ENCODE data around the gene TRIM24.
"Not testable (repeated sequence)": the region's sequence is repeated elsewhere in the genome, so short reads cannot be mapped to it uniquely, and the experiment has no call there.

TRIM24 gene

GRCh38 chr7:138477581-138477980 is 17.5 kb downstream of the TRIM24 start:
- Mint-ChIP-seq H3K27ac (peak overlapping the region; percentile 45), H3K27me3 (ENCODE audit: low read depth, poor library complexity) (no peaks in the 10 kb centered on the region), H3K4me3 (no peak overlapping the region), H3K36me3 (ENCODE audit: low read depth) (peaks cover 44% of the 10 kb centered on the region), H3K9me3 (peaks cover 23% of the 10 kb centered on the region), H3K4me1 (no peaks in the 10 kb centered on the region)
- no peak for DNase-seq
- no peak for TF ChIP-seq CTCF (IDR thresholded peaks at IDR 0.05)

- H3K27me3 Mint-ChIP-seq (ENCODE audit: low read depth, poor library complexity): no peaks in the 10 kb centered on the region
- no peak overlapping the region for H3K4me3 Mint-ChIP-seq
- DNase-seq: no peak
- H3K9me3 Mint-ChIP-seq: peaks cover 29% of the 10 kb centered on the region
- peaks cover 48% of the 10 kb centered on the region for H3K36me3 Mint-ChIP-seq (ENCODE audit: low read depth)
- peak overlapping the region; percentile 64 for H3K27ac Mint-ChIP-seq
- TF ChIP-seq CTCF (IDR thresholded peaks at IDR 0.05): no peak
- H3K4me1 Mint-ChIP-seq: no peaks in the 10 kb centered on the region
Measured at GRCh38 chr7:138478499-138478908, 18.4 kb downstream of the TRIM24 start.

GRCh38 chr7:138480527-138480926 is 20.5 kb downstream of the TRIM24 start:
- H3K36me3 Mint-ChIP-seq (ENCODE audit: low read depth): peaks cover 52% of the 10 kb centered on the region
- no peak overlapping the region for H3K27ac Mint-ChIP-seq
- TF ChIP-seq CTCF (IDR thresholded peaks at IDR 0.05): no peak

GRCh38 chr7:138481447-138482380 is 21.7 kb downstream of the TRIM24 start:
- Mint-ChIP-seq H3K27me3 (ENCODE audit: low read depth, poor library complexity) (no peaks in the 10 kb centered on the region), H3K4me3 (no peak overlapping the region), H3K4me1 (no peaks in the 10 kb centered on the region)

More at GRCh38 chr7:138480527-138480926, 20.5 kb downstream of the TRIM24 start:
- Mint-ChIP-seq H3K4me1 (no peaks in the 10 kb centered on the region), H3K4me3 (no peak overlapping the region), H3K27me3 (ENCODE audit: low read depth, poor library complexity) (no peaks in the 10 kb centered on the region), H3K9me3 (peaks cover 40% of the 10 kb centered on the region)
- no peak for DNase-seq

GRCh38 chr7:138483531-138483930 is 23.5 kb downstream of the TRIM24 start:
- Mint-ChIP-seq H3K27ac (peak overlapping the region; percentile 41), H3K4me3 (no peak overlapping the region), H3K9me3 (peaks cover 69% of the 10 kb centered on the region), H3K36me3 (ENCODE audit: low read depth) (peaks cover 80% of the 10 kb centered on the region), H3K4me1 (no peaks in the 10 kb centered on the region), H3K27me3 (ENCODE audit: low read depth, poor library complexity) (no peaks in the 10 kb centered on the region)
- TF ChIP-seq CTCF (IDR thresholded peaks at IDR 0.05): no peak
- DNase-seq: no peak

More at GRCh38 chr7:138481447-138482380, 21.7 kb downstream of the TRIM24 start:
- DNase-seq: no peak
- Mint-ChIP-seq H3K9me3 (peaks cover 50% of the 10 kb centered on the region), H3K36me3 (ENCODE audit: low read depth) (peaks cover 62% of the 10 kb centered on the region), H3K27ac (peak overlapping the region; percentile 78)
- TF ChIP-seq CTCF (IDR thresholded peaks at IDR 0.05): no peak

- H3K4me3 Mint-ChIP-seq; DNase-seq; H3K4me1 Mint-ChIP-seq; H3K27ac Mint-ChIP-seq; H3K27me3 Mint-ChIP-seq (ENCODE audit: low read depth, poor library complexity): not testable (repeated sequence)
- peaks cover 88% of the 10 kb centered on the region for H3K9me3 Mint-ChIP-seq
- peaks cover 93% of the 10 kb centered on the region for H3K36me3 Mint-ChIP-seq (ENCODE audit: low read depth)
Measured at GRCh38 chr7:138485508-138485907, 25.4 kb downstream of the TRIM24 start.

- Mint-ChIP-seq H3K36me3 (ENCODE audit: low read depth) (peaks cover 91% of the 10 kb centered on the region), H3K9me3 (peaks cover 66% of the 10 kb centered on the region)
- DNase-seq; H3K4me3 Mint-ChIP-seq; H3K4me1 Mint-ChIP-seq; H3K27me3 Mint-ChIP-seq (ENCODE audit: low read depth, poor library complexity); H3K27ac Mint-ChIP-seq: not testable (repeated sequence)
Measured at GRCh38 chr7:138489139-138489538, 29.1 kb downstream of the TRIM24 start.
